Right lobe of liver (tissue), 6 donors: ENCODE measurements around the gene HDAC4. TPM values are rescaled to one million over a fixed set of nuclear protein-coding genes. Genes with fewer than 3 reads are reported as not detected.

Experiments used
- ATAC-seq, 4 donors: fragments of 200-7000 bp; cut with Tn5 transposase; one replicate each; pipeline ENCODE4 v1.9.1; 2020; ENCODE audit warnings: mild to moderate bottlenecking in 4 of 4, moderate library complexity in 4 of 4
- DNase-seq, 3 donors: peaks; one replicate each; pipeline ENCODE4 v3.0.0-alpha.2; 2020
- H3K27ac ChIP-seq, 3 donors: fragments of 200-600 bp; one replicate each; pipeline ENCODE4 v1.8.0; 2022
- H3K27me3 ChIP-seq, 2 donors: fragments of 200-600 bp; one replicate each; pipeline ENCODE4 v1.8.0; 2022
- H3K36me3 ChIP-seq, 4 donors: fragments of 200-600 bp; sonication (generic) in 1 of 4; one replicate each; pipeline versions ENCODE4 v1.5.1 to v1.8.0; 2017 to 2022; ENCODE audit warnings: control low read depth in 1 of 4
- H3K4me1 ChIP-seq, 4 donors: fragments of 200-600 bp; sonication (generic) in 1 of 4; one replicate each; pipeline versions ENCODE4 v1.5.1 to v1.8.0; 2017 to 2022; ENCODE audit warnings: control low read depth in 1 of 4
- H3K4me3 ChIP-seq, 3 donors: fragments of 200-600 bp; one replicate each; pipeline ENCODE4 v1.8.0; 2022
- H3K9me3 ChIP-seq, 4 donors: fragments of 200-600 bp; sonication (generic) in 1 of 4; one replicate each; pipeline versions ENCODE4 v1.5.1 to v1.8.0; 2017 to 2022; ENCODE audit warnings: control low read depth in 1 of 4
- POLR2A ChIP-seq: fragments of 450-650 bp; IDR thresholded peaks from one replicate; pipeline ENCODE4 v1.6.1; 2017; ENCODE audit warnings: antibody characterized with exemption, mild to moderate bottlenecking
- WGBS: methylation state at CpG from one replicate; pipeline ENCODE4 v1.1.6; 2018; ENCODE audit warnings: low coverage, low lambda C conversion rate; ENCODE audit not compliant: insufficient coverage; ENCODE audit errors: missing lambda C conversion rate; 5-methylcytosine and 5-hydroxymethylcytosine counted together
- intact Hi-C, 2 donors: fragments of 100-400 bp; cut with DNase I; formaldehyde crosslinking; loops; one replicate each; pipeline versions ENCODE4 v1.11.2 to v1.14.1; 2022
- total RNA-seq, 6 experiments: library from RNA; depleted of rRNA in 2 of 6; stranded (reverse); fragments of >200 nt in 2 of 6; fragmentation: NEBNext Ultra II Directional in 3 of 6; extraction: Animal tissue kit (Norgen Biotek cat#: 25700) in 3 of 6; gene quantifications; one replicate each; pipeline versions ENCODE4 v1.1.0 to v1.2.4, GENCODE V29; 2016 to 2023
- TF ChIP-seq, protein P1 (sequence below), 4 donors: fragments of 200-600 bp in 3 of 4; fragments of 450-650 bp in 1 of 4; IDR thresholded peaks; one replicate each; pipeline versions ENCODE4 v1.5.1 to v1.8.0; 2016 to 2022; ENCODE audit warnings: antibody characterized with exemption in 4 of 4, mild to moderate bottlenecking in 2 of 4
- donor health status: DM: no; HTN: yes; CAD: no.
- donor health status: DM: no; HTN: no; CAD: no.
- donor health status: DM: no; HTN: no; CAD: no.
- donor health status: DM: no; HTN: yes; CAD: no.
- donor health status: DM: no; HTN: yes; CAD: no.

The HDAC4 gene
- total RNA-seq, 6 experiments from 2014 or later: 8.9 to 22.4 (median 14.7) TPM

GRCh38 chr2:239114119-239114581, 286.7 kb downstream of the HDAC4 start:
- Histone ChIP-seq H3K4me3 (no peak overlapping the region), H3K36me3 (peaks cover 0 to 5% (median 0%) of the 10 kb centered on the region in 4 donors), H3K27me3 (no peaks in the 10 kb centered on the region), H3K4me1 (peaks cover 0 to 7% (median 0%) of the 10 kb centered on the region in 4 donors), H3K27ac (no peak overlapping the region), H3K9me3 (no peaks in the 10 kb centered on the region)
- ATAC-seq (peak; percentile 8 to 33 (median 26)), DNase-seq (no peak)
- WGBS: no CpG with 5 or more reads among the region's 9 CpGs
- intact Hi-C loops: no loop called here
- TF ChIP-seq POLR2A: no peak
- TF ChIP-seq, protein P1, sequence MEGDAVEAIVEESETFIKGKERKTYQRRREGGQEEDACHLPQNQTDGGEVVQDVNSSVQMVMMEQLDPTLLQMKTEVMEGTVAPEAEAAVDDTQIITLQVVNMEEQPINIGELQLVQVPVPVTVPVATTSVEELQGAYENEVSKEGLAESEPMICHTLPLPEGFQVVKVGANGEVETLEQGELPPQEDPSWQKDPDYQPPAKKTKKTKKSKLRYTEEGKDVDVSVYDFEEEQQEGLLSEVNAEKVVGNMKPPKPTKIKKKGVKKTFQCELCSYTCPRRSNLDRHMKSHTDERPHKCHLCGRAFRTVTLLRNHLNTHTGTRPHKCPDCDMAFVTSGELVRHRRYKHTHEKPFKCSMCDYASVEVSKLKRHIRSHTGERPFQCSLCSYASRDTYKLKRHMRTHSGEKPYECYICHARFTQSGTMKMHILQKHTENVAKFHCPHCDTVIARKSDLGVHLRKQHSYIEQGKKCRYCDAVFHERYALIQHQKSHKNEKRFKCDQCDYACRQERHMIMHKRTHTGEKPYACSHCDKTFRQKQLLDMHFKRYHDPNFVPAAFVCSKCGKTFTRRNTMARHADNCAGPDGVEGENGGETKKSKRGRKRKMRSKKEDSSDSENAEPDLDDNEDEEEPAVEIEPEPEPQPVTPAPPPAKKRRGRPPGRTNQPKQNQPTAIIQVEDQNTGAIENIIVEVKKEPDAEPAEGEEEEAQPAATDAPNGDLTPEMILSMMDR (IDR thresholded peaks at IDR 0.05): no peak

GRCh38 chr2:239113615-239114014, 287.2 kb downstream of the HDAC4 start:
- no peak overlapping the region for H3K4me3 ChIP-seq
- H3K4me1 ChIP-seq: peaks cover 0 to 13% (median 0%) of the 10 kb centered on the region in 4 donors
- ATAC-seq (no peak), DNase-seq (no peak)
- no peaks in the 10 kb centered on the region for H3K27me3 ChIP-seq
- WGBS: 54% methylated on average over 6 of the region's 8 CpGs
- H3K36me3 ChIP-seq: peaks cover 0 to 5% (median 0%) of the 10 kb centered on the region in 4 donors
- no peak overlapping the region for H3K27ac ChIP-seq
- TF ChIP-seq POLR2A: no peak
- TF ChIP-seq, protein P1 (IDR thresholded peaks at IDR 0.05): no peak
- intact Hi-C loops: no loop called here
- H3K9me3 ChIP-seq: no peaks in the 10 kb centered on the region

DNA sequence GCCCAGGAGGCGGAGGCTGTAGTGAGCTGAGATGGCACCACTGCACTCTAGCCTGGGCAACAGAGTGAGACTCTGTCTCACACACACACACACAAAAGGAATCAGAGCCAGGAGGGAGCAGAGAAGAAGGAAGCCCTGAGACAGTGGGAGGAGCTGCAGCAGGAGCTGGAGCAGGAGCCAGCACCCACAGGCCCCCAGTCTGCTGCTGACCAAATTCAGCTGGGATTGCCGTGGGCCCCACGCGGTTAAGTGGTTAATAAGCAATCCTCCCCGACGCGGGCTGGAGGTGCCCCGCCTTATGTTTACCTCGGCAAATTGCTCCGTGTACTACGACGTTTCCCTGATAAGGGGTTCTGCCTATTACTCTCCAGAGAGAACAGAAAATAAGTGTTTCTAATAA, 287.6 kb downstream of the HDAC4 start:
- DNase-seq (no peak), ATAC-seq (peak in 2 of 4 donors; percentile 3 to 4)
- H3K4me1 ChIP-seq: peaks cover 0 to 13% (median 0%) of the 10 kb centered on the region in 4 donors
- H3K4me3 ChIP-seq: no peak overlapping the region
- no peak for TF ChIP-seq POLR2A
- H3K36me3 ChIP-seq: peaks cover 0 to 5% (median 0%) of the 10 kb centered on the region in 4 donors
- intact Hi-C loops: no loop called here
- H3K9me3 ChIP-seq: no peaks in the 10 kb centered on the region
- no peak overlapping the region for H3K27ac ChIP-seq
- H3K27me3 ChIP-seq: no peaks in the 10 kb centered on the region
- WGBS: 54% methylated on average over 8 of the region's 12 CpGs

GRCh38 chr2:239112127-239112774, 288.6 kb downstream of the HDAC4 start:
- intact Hi-C loops: no loop called here
- peaks cover 0 to 5% (median 0%) of the 10 kb centered on the region in 4 donors for H3K36me3 ChIP-seq
- no peak for DNase-seq
- TF ChIP-seq, protein P1 (IDR thresholded peaks at IDR 0.05): no peak
- TF ChIP-seq POLR2A: no peak
- H3K4me1 ChIP-seq: peaks cover 0 to 13% (median 0%) of the 10 kb centered on the region in 4 donors
- H3K4me3 ChIP-seq: no peak overlapping the region
- no peak overlapping the region for H3K27ac ChIP-seq
- WGBS: 70% methylated on average over 4 of the region's 14 CpGs
- no peaks in the 10 kb centered on the region for H3K27me3 ChIP-seq
- H3K9me3 ChIP-seq: no peaks in the 10 kb centered on the region
- no peak for ATAC-seq

- no peaks in the 10 kb centered on the region for H3K27me3 ChIP-seq
- no peak overlapping the region for H3K27ac ChIP-seq
- DNase-seq (no peak), ATAC-seq (no peak)
- no CpG with 5 or more reads among the region's 36 CpGs for WGBS
- no peaks in the 10 kb centered on the region for H3K9me3 ChIP-seq
- TF ChIP-seq POLR2A: no peak
- TF ChIP-seq, protein P1 (IDR thresholded peaks at IDR 0.05): no peak
- no peak overlapping the region for H3K4me3 ChIP-seq
- intact Hi-C loops: no loop called here
- H3K4me1 ChIP-seq: peaks cover 0 to 13% (median 0%) of the 10 kb centered on the region in 4 donors
- peaks cover 0 to 5% (median 0%) of the 10 kb centered on the region in 4 donors for H3K36me3 ChIP-seq
Observed at GRCh38 chr2:239111401-239112100, 289.3 kb downstream of the HDAC4 start.
